Activated naive CD4-positive, alpha-beta T cell treated with Interleukin-2 at 50 U/mL for 16 hours (primary cell): ENCODE results near the gene ABO.
"Not testable (repeated sequence)": the region's sequence is repeated elsewhere in the genome, so short reads cannot be mapped to it uniquely, and the experiment has no call there.

Experiments
- DNase-seq: peaks from one replicate; pipeline ENCODE4 v3.0.0-alpha.2; 2020

The ABO gene

GRCh38 chr9:133286523-133286922 lies 11.5 kb upstream of the ABO start:
- no peak for DNase-seq

GRCh38 chr9:133285252-133285775 lies 10.3 kb upstream of the ABO start:
- no peak for DNase-seq

GRCh38 chr9:133284362-133284761 lies 9.4 kb upstream of the ABO start:
- DNase-seq, result no peak

- not testable (repeated sequence) for DNase-seq
Measured at GRCh38 chr9:133283255-133284032, 8.4 kb upstream of the ABO start.

GRCh38 chr9:133282464-133283238 lies 7.7 kb upstream of the ABO start:
- DNase-seq, result no peak

- no peak for DNase-seq
Measured at GRCh38 chr9:133280392-133280791, 5.4 kb upstream of the ABO start.

- DNase-seq, result no peak
Measured at GRCh38 chr9:133278161-133279114, 3.4 kb upstream of the ABO start.

- DNase-seq, result no peak
Measured at GRCh38 chr9:133277467-133277866, 2.5 kb upstream of the ABO start.

- DNase-seq, result no peak
Measured at GRCh38 chr9:133276923-133277322, 1.9 kb upstream of the ABO start.

GRCh38 chr9:133276001-133276884 lies 1.2 kb upstream of the ABO start:
- no peak for DNase-seq

- no peak for DNase-seq
Measured at GRCh38 chr9:133274236-133275104, 531 bp downstream of the ABO start.

- no peak for DNase-seq
Measured at GRCh38 chr9:133273819-133274218, 1.2 kb downstream of the ABO start.

- no peak for DNase-seq
Measured at GRCh38 chr9:133273098-133273497, 1.9 kb downstream of the ABO start.

GRCh38 chr9:133269537-133270362 lies 5.3 kb downstream of the ABO start:
- no peak for DNase-seq

GRCh38 chr9:133269136-133269535 lies 5.9 kb downstream of the ABO start:
- not testable (repeated sequence) for DNase-seq

- DNase-seq, result no peak
Measured at GRCh38 chr9:133268335-133269056, 6.5 kb downstream of the ABO start.

GRCh38 chr9:133264235-133264764 lies 10.7 kb downstream of the ABO start:
- no peak for DNase-seq

GRCh38 chr9:133263557-133263956 lies 11.4 kb downstream of the ABO start:
- no peak for DNase-seq

GRCh38 chr9:133262226-133262625 lies 12.8 kb downstream of the ABO start:
- DNase-seq, result no peak
